Stimulated activated CD8-positive, alpha-beta memory T cell treated with anti-CD3 and anti-CD28 coated beads, Interleukin-2, amount 100 ng/mL, for 1 hour (primary cell): ENCODE measurements around the gene ERAL1.
"Not testable (repeated sequence)": the region's sequence is repeated elsewhere in the genome, so short reads cannot be mapped to it uniquely, and the experiment has no call there.

Experiments
- DNase-seq, 2 donors: peaks; one replicate each; pipeline ENCODE4 v3.0.0-alpha.2; 2020; ENCODE audit warnings: low read depth in 2 of 2

ERAL1 gene

GRCh38 chr17:28853295-28853694 lies 1.5 kb upstream of the ERAL1 start:
- DNase-seq, result no peak

GRCh38 chr17:28855336-28855679 lies 492 bp downstream of the ERAL1 start:
- no peak for DNase-seq

DNA sequence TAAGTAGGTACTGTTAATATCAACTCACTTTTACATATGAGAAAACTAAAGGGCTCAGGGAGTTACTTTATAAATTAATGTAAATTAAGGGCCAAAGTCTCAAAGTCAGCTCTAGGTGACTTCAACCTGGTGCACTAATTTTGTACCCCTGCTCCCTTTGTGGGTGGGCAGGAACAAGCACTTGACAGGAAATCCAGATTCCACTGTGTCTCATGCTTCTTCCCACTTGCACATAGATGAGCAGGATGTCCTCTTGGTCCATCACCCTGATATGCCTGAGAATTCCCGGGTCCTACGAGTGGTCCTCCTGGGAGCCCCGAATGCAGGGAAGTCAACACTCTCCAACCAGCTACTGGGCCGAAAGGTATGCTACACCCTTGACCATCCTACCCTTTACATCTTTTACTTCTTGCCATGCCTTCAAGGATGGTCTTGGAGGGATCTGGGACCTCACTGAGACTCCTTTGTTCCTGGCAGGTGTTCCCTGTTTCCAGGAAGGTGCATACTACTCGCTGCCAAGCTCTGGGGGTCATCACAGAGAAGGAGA lies 1.3 kb downstream of the ERAL1 start:
- DNase-seq, result no peak

GRCh38 chr17:28857905-28858800 lies 3.3 kb downstream of the ERAL1 start:
- no peak for DNase-seq

DNA sequence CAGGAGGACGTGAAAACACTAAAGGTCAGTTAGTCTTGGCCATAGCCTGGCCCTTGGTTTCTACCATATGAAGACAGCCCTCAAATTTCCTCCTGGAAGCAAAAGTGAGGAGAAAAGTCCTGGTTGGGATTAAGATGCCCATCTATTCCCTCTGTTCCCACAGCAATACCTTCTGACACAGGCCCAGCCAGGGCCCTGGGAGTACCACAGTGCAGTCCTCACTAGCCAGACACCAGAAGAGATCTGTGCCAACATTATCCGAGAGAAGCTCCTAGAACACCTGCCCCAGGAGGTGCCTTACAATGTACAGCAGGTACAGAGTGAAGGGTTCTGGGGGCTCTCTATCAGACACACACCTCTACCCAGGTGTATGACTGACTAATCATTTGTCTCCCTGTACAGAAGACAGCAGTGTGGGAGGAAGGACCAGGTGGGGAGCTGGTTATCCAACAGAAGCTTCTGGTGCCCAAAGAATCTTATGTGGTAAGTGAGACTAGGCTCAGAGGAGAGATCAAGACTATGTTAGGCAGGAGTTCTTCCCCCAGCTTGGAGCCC lies 4.1 kb downstream of the ERAL1 start:
- no peak for DNase-seq

DNA sequence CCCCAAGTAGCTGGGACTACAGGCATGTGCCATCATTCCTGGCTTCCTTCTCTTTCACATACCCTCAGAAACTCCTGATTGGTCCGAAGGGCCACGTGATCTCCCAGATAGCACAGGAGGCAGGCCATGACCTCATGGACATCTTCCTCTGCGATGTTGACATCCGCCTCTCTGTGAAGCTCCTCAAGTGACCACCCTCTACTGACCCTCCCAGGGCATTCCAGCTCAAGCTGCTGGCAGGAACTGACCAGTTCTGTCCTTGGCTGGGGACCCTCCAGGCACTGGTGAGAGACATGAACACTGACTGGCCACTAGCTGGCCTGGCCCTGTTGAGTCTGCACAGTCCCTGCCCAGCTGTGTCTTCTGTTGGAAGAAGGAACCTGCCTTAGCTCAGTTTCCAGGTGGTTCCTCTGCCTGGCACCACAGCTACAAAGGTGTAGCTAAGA lies 5.6 kb downstream of the ERAL1 start:
- DNase-seq, result no peak

- DNase-seq, result no peak
Observed at GRCh38 chr17:28861393-28862203, 6.8 kb downstream of the ERAL1 start.

GRCh38 chr17:28862561-28862960 lies 7.7 kb downstream of the ERAL1 start:
- DNase-seq, result no peak

DNA sequence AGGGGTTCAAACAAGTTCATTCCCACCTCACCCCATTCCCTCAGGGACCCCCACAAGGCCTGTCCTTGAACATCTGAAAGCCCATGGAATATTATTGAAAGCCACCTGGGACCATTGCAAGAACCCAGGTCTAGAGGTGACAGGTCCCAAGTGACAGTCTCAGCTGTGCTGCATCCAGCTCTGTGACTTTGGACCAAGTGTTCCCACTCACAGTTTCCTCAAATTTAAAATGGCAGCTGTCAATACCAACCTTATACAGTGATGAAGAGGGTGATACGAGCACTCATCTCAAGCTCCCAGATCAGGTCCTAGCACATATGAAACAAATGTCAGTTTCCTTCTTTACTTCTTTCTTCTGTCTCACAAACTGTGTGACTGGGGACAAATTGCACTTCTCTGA lies 9.1 kb downstream of the ERAL1 start:
- no peak for DNase-seq

DNA sequence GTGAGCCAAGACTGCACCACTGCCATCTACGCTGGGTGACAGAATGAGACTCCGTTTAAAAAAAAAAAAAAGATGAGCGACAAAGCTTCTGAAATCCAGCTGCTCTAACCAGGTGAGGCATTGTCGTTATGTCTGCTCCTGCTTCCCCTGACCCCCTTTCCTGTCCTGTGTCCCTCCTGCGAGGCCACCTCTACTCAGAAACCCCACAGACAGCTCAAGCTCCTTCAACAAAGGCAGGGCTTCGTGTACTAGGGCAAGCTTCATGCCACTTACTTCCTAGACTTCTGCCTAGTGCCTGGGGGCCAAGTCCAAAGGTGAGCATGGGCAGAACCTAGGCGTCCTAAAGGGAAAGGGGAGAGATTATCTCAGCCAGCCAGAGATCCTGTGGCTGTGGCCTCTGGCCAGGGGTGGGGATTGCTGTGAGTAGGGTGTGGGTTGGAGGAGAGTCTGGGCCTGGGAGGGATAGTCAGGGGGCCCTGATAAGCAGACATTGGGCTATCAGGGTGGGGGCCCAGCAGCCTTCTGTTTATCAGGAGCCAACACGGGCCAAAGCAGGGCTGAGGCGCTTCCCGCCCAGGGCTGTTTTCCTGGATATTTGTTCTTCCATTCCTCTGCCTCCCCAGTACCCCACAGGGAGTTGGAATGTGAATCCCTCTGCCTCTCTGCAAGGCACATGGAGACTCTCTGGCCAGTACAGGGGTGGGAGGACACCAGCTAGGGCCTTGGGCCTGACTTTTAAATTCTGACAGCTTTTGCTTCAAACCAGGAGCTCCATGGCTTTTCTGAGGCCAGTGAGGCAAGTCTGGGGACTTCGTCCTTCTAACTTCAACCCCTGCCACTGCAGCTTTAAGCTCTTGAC lies 10.4 kb downstream of the ERAL1 start:
- DNase-seq, result no peak

GRCh38 chr17:28865946-28866752 lies 11.3 kb downstream of the ERAL1 start:
- DNase-seq, result no peak

DNA sequence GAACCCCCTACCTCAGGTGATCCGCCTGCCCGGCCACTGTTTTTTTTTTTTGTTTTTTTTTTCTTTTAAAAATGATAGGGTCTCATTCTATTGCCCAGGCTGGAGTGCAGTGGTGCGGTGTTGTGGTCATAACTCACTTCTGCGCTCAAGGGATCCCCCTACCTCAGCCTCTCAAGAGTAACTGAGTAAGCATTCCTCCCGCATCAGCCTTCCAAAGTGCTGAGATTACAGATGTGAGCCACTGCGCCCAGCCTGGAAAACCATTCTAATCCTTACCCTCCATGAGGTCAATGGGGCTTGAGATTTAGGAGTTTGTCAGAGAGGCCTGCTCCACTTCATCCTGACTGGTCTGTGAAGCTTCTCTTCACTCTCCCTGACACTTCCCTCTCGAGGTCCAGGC lies 12.5 kb downstream of the ERAL1 start:
- DNase-seq, result no peak

GRCh38 chr17:28871056-28871579 lies 16.3 kb downstream of the ERAL1 start:
- DNase-seq, result peak in 1 of 2 donors; percentile 13

GRCh38 chr17:28873839-28874238 lies 19.0 kb downstream of the ERAL1 start:
- no peak for DNase-seq

- no peak for DNase-seq
Observed at GRCh38 chr17:28874750-28875149, 19.9 kb downstream of the ERAL1 start.

- DNase-seq, result no peak
Observed at GRCh38 chr17:28875848-28876550, 21.2 kb downstream of the ERAL1 start.

DNA sequence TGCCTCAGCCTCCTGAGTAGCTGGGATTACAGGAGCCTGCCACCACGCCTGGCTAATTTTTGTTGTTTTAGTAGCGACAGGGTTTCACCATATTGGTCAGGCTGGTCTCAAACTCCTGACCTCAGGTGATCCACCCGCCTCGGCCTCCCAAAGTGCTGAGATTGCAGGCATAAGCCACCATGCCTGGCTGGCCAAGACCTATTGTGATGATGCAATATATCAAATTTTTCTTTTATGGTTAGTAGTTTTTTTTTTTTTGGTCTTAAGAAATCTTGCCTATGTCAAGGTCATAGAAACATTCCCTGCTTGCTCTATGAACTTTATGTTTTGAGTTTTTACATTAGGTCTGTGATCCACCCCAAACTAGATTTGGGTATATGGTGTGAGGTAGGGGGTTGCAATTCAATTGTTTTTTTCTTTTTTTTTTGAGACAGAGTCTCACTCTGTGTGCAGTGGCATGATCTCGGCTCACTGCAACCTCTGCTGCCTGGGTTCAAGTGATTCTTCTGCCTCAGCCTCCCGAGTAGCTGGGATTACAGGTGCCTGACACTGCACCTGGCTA lies 22.4 kb downstream of the ERAL1 start:
- DNase-seq, result not testable (repeated sequence)

DNA sequence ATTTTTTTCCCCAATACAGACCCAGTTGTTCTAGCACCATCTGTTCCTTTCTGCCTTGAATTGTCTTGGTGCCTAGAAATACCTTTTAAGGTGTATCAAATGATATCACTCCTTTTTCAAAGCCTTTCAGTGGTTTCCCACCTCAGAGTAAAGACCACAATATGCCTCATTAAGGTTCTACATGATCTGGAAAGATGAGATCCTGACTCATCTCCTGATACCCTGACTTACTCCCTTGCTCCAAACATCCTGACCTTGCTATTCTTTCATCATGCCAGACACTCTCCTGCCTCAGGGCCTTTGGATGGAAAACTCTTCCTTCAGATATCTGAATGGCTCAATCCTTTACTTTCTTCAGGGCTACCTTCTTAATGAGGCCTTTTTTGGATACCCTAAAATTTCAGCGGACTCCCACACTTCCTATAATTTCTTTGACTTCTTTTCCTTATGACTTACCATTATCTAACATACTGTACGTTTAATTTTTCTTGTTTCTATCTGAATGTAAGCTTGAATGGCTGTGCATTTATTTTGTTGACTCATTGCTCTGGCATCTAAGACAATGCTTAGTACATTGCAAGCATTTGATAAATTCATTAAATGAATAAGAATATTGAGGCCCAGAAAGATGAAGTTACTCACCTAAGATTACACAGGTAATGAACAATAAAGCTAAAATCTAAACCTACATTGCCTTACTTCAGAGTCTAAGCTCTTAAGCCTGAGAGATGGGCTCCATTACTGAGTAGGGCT lies 23.5 kb downstream of the ERAL1 start:
- no peak for DNase-seq

- DNase-seq, result no peak
Observed at GRCh38 chr17:28878981-28879380, 24.2 kb downstream of the ERAL1 start.
